Fibroblast of skin of scalp (primary cell): Measurements from ENCODE around the gene SLC18B1. TPM values are rescaled to one million over a fixed set of nuclear protein-coding genes. Genes with fewer than 3 reads are reported as not detected.

Experiments used
- DNase-seq: peaks from one replicate; pipeline ENCODE4 v3.0.0-alpha.2; 2013
- polyA plus RNA-seq, 2 experiments: library from polyadenylated mRNA; unstranded; fragments of 120-200 nt; gene quantifications; one replicate each; pipeline ENCODE4 v1.2.1, GENCODE V29; 2013; ENCODE audit not compliant: insufficient read length in 2 of 2

The SLC18B1 gene
- polyA plus RNA-seq (2013, experiment 1 of 2; ENCODE audit: insufficient read length): 2.3 TPM
- 3.2 TPM for polyA plus RNA-seq (2013, experiment 2 of 2; ENCODE audit: insufficient read length)

GRCh38 chr6:132797951-132798868, at the start of gene SLC18B1:
Gene SLC18B1 (minus strand): TSS chr6:132798637. CDS start chr6:132798456, 181 bp downstream.
- DNase-seq: no peak

- no peak for DNase-seq
Measured at GRCh38 chr6:132843316-132844035, 45.0 kb upstream of the SLC18B1 start.

- DNase-seq: no peak
Measured at GRCh38 chr6:132841966-132842365, 43.5 kb upstream of the SLC18B1 start.

DNA sequence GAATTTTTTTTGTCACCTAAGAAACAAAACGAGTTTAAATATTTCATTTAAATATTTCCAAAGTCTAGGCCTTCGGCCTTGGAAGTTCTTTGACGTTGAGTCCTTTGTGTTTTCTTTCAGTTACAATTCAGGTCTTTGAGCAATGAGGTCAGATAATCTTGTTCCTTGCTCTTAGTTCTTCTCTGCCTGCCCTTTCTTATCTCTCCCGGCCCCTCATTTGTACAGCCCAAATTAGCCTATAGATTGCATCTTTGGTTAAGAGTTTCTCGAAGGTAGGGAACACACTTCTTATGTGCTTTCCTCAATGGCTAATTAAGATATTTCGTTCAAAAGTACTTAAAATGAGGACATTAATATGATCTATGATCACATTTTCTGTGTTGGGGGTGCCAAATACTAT, 34.5 kb upstream of the SLC18B1 start:
- DNase-seq: no peak

- peak; percentile 40 for DNase-seq
Measured at GRCh38 chr6:132830334-132830751, 31.9 kb upstream of the SLC18B1 start.

DNA sequence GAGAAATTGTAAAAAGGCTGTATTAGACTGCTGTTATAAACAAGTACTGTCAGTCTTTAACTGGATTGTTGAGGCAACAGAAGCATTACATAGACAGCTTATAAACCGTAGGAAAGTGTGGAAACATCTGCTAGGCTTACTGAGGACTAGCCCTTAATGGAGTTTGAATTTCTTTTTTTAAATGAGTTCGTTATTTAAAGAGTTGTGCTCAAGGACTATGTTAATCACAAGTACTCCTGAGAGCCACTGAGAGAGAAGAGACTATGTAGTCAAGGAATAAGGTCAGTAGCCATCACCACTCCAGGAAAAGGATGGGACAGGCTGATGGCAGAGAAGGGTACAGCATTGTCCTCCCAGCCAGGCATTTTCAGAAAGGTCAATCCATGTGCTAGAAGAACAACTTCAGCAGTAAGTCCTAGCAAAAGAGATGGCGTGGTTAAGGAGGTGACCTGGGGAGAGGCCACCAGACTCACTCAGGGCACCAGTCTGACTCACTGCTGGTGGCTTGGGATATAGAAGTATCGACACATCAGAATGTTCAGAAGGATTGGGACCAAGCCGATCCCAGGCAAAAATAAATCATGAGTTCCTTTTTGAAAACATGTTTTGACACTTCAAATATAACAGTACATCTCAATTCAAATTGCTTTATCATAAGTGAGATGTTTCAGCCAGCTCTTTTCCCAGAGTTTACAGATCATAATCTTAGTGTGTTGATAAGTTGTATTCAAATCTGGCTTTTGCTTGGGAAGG, 22.4 kb upstream of the SLC18B1 start:
- DNase-seq: no peak

GRCh38 chr6:132819405-132820161, 21.1 kb upstream of the SLC18B1 start:
- DNase-seq: no peak

- no peak for DNase-seq
Measured at GRCh38 chr6:132818404-132819359, 20.2 kb upstream of the SLC18B1 start.

GRCh38 chr6:132817554-132818403, 19.3 kb upstream of the SLC18B1 start:
- no peak for DNase-seq

- no peak for DNase-seq
Measured at GRCh38 chr6:132816660-132817059, 18.2 kb upstream of the SLC18B1 start.

DNA sequence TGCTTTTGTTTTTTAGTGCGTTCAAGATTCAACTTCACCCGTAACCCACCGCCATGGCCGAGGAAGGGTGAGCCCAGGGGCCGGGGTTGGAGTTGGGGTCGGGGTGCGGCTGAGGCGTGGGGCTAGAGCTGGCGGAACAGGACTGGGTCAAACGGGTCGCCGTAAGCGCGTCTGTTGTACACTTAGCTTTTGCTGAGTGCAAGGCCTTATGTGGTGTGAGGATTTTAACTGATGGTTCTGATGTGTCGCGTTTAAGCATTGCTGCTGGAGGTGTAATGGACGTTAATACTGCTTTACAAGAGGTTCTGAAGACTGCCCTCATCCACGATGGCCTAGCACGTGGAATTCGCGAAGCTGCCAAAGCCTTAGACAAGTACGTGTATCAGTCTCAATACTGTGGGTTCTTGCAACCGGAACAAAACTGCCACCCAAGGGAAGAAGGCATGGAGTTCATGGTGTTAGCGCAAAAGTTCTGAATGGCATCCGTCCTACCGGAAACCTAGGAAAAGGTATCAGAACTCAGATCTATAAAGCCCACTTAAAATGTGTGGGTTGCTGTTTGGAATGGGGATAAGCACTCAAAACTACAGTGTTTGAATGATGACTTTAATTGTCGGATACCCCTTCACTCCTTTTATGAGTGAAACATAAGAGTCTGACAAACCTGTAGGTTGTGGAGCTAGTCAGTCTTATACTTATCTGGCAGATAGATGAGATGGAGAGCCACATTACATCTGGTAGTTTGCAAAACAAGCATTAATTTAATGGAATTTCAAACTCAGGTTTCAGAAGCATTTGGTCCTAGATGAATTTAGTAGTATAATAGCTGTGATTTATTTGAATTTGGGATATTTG, 16.5 kb upstream of the SLC18B1 start:
- no peak for DNase-seq

DNA sequence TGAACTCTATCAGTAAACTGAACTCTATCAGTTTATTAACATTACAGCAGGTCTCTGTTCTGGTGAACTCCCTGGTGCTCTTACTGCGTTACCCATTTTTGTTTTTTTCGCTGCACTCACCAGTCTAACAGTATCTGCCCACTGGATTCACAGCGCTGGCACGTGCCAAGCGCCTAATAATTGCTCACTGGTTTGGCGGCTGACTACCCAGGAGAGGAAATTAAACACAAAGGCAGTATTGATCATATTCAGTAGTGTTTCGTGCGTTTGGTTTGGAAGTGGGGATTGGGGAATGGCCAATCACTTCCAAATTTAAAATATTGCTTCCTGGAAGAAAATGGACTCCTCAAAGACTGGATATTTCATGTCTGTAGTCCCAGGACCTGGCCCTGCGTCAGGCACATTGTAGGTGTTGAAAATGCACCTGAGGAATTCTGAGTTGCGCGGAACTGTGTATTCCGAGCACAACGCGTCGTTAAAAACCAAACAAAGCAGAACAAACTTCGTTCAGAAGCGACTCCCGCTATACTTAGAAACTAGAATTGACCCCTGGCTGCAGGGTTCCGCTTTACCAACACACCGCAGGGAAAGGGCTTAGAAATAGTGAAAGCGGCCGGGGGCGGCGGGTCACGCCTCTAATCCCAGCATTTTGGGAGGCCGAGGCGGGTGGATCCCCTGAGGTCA, 14.9 kb upstream of the SLC18B1 start:
- DNase-seq: no peak

DNA sequence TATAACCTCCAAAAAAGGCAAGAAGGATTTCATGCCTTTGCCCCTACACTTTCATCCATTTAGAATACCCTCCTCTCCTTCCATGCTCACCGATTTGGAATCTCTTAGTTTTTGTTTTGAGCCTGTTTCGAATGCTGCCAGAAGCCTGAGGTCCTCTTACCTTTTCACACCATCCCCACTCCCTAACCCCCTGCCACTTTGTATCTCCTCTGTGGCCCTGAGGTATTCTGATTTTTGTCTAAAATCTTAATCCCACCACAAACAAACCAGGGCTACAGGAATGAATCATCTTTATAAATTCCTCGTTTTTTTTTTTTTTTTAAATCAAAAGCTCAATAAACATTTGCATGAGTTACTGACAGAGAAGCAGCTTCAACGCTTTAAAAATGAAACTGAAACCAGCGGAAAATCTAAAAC, 14.3 kb upstream of the SLC18B1 start:
- DNase-seq: no peak

DNA sequence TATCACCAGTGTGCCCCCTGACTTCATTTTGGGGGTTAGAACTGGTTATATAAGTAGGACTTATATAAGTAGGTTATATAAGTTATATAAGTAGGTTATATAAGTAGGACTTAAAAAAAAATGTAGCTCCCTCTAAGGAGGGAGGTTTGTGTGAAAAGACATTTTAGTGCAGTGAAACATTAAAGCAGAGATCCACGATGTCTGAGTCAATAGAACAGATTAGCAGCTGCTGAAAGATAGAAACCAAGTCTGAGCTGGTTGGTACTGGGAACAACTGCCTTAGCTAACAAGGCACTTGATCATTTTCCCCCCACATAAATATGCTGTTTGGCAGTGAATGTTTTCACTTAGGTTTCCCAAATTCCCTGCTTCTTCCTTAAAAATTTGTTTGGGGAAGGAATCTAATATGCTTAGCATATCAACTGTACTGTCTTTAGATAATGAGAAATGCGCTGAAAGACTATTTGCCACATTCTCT, 13.9 kb upstream of the SLC18B1 start:
- DNase-seq: no peak

DNA sequence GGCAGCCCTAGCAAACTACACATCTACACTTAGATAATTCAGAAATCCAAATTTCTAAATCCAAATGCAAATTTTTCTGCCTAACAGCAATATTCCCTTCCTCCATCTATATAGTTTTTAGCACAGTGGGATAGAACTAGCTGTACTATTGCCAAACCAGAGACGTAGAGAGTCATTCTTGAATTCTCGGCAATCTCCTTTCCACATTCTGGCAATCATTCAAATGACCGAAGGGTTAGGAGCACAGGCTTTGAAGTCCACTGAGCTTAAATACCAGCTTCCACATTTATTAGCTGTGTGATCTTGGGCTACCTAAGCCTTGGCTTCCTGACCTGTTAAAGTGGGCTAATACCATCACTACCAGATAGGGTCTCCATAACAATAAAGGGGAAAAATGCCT, 12.8 kb upstream of the SLC18B1 start:
- no peak for DNase-seq

DNA sequence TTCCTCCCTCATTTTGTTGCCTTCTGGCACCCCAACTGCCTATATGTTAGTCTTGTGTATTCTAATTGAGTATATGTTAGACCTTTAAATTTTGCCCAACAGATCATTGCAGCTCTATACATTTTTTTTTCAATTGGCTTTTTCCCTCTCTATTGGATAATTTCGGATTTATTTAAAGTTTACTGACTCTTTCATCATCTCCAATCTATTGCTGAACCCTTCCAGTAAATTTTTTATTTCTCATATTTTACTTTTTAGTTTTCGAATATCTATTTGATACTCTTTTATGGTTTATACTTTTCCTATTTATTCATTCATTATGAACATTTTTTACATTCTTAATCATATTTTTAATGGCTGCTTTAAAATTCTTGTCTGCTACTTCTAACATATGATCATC, 7.1 kb upstream of the SLC18B1 start:
- DNase-seq: no peak

- no peak for DNase-seq
Measured at GRCh38 chr6:132804251-132804650, 5.8 kb upstream of the SLC18B1 start.

- DNase-seq: no peak
Measured at GRCh38 chr6:132800656-132801055, 2.2 kb upstream of the SLC18B1 start.
